Activated CD8-positive, alpha-beta memory T cell treated with anti-CD3 and anti-CD28 coated beads for 24 hours (primary cell): ENCODE data around the gene HSDL1.
A peak's percentile ranks its signal among the peaks of the same experiment; 100 is the strongest.

Source experiments
- DNase-seq: peaks from one replicate; pipeline ENCODE4 v3.0.0-alpha.2; 2020

Gene HSDL1

DNA sequence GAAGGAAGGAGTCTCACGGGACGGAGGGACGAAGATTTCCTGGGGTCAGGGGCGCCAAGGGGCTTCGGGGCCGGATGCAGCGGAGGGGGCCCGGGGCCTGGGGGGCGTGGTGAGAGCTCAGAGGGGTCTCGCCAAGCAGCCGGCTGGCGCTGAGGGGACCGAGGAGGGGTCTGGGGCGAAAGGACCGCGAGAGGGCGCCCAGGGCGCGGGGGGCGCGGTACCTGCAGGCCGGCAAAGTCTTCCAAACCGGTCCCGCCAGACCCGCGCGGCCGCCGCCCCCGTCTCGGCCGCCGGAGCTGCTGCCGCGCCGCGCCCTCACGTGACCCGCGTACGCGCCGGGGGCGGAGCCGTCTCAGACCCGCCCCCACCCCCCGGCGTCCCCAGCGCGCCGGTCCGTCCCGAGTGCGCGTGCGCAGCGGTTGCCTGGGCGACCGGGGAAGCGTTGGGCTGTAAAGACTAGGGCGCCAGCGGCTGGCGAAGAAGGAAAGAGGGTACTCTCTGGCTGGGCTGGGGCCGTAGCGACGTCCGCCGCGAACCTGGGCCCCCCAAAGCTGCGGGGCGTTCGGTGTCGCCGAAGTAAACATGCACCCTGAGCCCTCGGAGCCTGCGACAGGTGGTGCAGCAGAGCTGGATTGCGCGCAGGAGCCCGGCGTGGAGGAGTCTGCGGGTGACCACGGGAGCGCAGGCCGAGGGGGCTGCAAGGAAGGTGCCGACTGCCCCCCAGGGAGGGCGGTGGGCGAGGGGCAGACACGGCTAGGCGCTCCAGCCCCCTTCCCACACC is at the start of gene HSDL1, which contains the start of gene DNAAF1:
Gene HSDL1, minus strand, starts transcription at position 319 of the 781 bp plus-strand sequence. CDS start 13,856 bp downstream, outside the sequence.
Gene DNAAF1, plus strand, starts transcription at position 450 of the 781 bp plus-strand sequence. Its CDS starts 133 bp downstream, at position 583.
- peak; percentile 99 for DNase-seq

DNA sequence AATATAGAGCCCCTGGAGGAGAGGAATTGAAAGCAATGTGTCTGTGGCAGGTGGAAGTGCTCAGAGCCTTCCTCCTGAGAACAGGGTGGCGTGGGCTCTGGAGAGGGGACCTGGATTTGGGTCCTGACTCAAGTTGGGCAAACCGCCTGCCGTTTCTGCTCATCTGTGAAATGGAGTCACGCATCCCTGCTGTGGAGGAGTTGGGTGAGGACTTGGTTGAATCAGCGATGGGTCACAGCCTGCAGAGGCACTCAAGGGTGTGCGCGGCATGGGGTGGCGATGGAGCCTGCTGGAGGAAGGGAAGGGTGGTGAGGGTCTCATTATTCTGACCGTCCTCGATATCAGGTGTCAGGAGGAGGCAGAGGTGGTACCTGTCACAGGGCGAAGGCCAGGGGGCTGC is 49.0 kb upstream of the HSDL1 start:
- DNase-seq, result no peak

DNA sequence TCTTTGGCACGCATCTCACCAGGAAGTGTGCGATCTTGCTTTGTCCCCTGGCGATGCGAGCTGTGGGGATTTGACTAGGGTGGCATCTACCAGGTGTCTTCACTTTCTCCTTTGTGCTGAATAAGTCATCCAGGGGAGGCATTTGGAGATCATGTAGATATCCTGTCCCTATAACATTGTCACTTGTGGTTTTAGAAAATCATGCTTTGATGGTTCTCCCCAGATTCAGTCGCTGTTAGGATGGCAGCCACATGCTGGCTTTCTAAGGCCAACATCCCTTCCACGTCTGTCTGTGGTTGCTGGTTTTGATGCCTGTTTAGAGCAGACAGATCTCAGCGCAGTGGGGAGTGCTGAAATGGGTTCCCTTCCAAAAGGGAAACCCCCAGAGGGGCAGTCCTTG is 48.5 kb upstream of the HSDL1 start:
- no peak for DNase-seq

DNA sequence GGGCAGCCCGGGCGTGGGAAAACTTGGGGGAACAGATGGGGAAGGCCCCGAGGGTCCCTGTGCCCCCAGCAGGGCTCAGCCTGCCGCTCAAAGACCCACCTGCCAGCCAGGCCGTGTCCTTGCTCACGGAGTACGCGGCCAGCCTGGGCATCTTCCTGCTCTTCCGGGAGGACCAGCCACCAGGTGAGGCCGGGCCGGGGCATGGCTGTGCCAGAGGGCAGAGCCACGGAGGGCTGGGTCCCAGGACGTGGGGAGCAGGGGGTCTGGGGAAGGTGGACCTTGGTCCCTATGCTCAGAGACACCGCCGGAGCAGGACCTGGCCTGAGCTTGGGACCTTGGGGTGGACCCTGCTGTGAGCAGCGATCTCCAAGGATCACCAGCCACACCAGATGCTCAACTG is 46.5 kb upstream of the HSDL1 start:
- DNase-seq, result no peak

DNA sequence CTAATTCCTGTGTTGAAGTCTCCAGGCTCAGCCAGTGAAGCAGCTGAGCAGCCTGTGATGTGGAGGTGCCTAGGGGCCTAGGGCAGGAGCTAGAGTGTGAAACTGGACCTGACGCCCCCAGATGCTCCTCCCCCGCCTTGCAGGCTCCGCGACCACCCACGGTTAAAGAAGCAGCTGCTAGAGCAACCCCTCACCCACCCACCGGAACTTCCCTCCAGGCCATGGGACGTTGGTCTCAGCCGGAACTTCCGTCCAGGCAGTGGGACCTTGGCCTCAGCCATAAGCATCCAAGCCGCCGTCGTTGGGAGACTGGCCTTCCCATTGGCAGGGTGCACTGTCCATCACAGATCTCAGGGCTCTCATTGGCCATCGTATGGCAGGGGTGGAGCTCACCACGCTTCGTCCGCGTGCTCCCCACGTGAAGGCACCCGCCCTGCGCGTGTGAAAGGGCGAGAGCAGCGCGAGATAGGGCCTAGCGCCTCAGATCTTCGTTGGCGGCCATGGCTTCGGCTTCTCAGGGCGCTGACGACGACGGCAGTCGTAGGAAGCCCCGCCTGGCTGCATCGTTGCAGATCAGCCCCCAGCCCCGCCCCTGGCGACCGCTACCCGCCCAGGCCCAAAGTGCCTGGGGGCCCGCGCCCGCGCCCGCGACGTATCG is 45.9 kb upstream of the HSDL1 start, which contains the start of gene ADAD2:
Gene ADAD2, plus strand, starts transcription at position 427 of the 658 bp plus-strand sequence. Its CDS starts 74 bp downstream, at position 501.
- DNase-seq, result no peak

DNA sequence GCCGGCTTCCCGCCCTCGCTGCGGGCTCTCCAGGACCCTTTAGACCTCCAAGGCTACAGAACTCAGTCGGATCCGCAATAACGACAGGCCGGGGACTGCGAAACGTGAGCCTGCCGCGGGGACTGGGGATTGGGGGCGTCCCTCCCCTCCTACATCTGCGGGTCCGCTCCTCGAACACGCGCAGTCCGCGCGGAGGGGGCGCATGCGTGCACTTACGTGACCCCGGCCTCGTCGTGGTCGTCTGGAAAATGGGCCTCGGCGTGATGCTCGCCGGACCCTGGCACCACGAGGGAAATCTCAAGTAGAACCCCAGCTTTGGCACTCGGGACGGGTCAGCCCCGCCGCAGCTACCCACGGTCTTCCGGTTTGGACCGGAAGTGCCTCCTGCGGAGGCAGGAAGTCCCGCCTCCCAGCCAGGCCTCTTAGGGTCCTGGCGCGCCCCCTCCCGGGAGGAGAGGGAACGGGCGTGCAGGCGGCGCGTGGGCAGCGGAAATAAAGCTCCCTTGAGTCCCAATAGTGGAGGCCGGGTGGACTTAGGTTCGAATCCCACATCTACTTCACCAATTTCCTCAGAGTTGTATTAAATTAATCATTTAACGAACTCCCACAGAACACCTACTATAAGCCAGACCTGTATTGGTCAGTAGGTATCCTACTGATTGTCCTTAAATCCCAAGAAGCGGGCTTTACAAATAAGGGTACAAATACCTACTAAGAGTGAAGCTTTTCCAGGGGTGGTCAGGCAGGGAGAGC is 41.9 kb upstream of the HSDL1 start, which contains the start of gene TAF1C:
Gene TAF1C, minus strand, starts transcription at position 373 of the 753 bp plus-strand sequence. CDS start 2,069 bp downstream, outside the sequence.
- peak; percentile 98 for DNase-seq

DNA sequence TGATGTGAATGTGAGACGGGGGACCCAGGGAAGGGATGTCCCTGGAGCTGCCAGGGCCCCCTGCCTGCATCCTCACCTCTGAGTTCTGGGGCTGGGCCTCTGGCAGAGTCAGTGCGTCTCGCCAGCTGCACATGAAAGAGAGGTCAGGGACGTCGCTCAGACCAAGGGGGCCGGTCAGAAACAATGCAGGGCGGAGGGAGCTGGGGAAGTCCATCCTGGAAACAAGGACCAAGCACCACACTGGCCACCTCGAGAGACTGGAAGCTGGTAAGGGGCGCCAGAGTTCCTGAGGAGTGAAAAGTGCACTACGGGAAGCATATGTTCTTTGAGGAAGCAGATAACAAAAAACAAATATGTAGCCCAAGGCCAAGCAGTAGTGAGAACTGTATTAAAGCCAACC is 39.8 kb upstream of the HSDL1 start:
- DNase-seq, result no peak

DNA sequence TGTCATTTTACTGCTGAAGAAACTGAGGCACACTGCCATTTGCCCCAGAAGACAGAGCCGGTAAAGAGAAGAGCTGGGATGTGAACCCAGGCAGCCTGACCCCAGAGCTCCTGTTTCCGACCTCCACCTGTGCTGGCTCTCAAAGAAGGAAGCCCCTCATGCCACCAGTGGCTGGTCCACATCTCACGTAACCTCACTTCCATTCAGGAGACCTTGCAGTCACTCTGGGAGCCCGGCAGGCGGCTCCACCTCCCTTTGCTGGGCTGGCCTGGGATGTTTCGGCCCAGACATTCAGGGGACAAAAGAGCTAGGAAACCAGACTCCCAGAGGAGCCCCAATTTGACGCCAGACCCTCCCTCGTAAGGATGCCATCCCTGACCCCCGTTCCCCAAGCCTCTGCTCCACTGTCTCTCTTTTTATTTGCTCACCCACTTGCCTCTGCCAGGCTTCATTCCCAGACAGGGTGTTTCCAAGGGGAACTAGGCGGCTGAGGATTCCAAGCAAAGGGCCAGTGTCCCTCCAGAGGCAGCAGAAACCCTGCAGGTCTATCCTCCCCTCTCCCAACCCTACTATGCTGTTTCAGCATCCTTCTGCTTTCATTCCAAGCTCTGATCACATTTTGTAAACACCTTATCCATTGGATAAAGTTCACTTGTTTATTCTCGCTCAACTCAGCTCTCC is 39.1 kb upstream of the HSDL1 start:
- DNase-seq, result no peak

DNA sequence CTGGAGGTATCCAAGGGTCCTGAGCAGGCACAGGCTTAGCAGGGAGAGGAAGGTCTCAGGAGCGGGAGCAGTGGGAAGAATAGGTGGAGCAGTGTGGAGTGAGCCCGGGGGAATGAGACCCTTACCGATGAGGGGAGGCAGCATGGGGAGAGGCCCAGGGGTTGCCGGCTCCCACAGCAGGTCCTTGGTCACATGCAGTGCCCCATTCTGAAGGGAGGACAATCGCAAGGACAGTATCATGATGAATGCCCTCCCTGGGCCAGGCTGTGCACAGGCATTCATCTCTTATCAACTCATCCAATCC is 38.5 kb upstream of the HSDL1 start:
- no peak for DNase-seq

DNA sequence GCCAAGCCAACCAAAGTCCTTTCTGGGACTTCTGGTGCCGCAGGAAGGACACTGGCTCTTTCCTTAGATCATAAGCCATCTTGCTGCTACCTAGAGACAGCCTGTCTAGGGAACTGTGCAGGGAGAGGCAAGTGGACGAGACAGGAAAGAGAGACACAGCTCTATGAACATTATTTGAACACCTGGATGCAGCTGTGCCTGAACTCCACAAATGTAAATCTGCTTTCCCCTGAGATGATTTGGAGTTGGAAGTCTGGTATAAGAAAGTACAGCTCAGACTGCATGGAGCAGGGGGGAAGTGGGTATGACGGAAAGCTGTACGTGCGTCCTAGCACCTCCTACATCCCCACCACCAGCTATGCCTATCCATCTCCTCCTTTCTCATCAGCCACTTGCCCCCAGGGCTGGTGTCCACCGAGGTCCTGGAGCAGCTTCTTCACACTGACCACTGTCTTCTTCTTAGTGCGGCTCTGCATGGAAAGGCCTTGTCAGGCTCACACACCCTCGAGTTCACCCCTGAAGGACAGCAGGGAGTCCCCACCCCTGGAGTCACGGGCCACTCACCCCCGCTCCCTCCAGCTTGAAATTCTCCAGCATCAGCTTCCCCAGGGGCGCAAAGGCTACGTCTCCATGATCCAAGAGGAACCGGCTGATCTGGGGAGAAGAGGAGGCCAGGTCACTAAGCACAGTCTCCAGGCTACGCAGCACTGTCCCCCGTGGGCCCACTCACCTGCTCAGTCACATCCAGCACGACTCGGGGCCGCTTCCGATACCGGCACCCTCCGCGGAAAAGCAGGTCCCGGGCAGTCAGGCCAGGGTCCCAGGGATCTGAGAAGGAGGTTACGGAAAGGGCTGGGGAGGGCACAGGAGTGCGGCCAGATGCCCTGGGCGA is 37.9 kb upstream of the HSDL1 start:
- DNase-seq, result no peak

DNA sequence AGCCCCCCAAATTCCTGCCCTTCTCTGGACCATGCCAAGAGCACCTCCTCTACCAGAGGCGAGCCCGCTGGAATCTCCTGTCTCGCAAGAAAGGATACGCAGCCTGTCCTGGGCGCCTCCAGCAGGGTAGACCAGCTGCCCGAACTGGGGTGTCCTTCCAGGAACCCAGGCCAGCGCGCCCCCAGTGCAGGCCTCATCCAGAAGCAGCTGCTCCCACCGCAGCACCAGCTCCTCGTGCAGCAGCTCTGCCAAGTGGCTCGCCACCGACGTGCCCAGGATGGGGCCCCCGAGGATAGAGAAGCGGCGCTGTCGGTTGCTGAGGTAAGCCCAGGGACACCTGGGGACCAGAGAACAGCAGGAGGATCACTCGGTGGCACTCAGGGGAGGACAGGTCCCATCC is 37.1 kb upstream of the HSDL1 start:
- no peak for DNase-seq

DNA sequence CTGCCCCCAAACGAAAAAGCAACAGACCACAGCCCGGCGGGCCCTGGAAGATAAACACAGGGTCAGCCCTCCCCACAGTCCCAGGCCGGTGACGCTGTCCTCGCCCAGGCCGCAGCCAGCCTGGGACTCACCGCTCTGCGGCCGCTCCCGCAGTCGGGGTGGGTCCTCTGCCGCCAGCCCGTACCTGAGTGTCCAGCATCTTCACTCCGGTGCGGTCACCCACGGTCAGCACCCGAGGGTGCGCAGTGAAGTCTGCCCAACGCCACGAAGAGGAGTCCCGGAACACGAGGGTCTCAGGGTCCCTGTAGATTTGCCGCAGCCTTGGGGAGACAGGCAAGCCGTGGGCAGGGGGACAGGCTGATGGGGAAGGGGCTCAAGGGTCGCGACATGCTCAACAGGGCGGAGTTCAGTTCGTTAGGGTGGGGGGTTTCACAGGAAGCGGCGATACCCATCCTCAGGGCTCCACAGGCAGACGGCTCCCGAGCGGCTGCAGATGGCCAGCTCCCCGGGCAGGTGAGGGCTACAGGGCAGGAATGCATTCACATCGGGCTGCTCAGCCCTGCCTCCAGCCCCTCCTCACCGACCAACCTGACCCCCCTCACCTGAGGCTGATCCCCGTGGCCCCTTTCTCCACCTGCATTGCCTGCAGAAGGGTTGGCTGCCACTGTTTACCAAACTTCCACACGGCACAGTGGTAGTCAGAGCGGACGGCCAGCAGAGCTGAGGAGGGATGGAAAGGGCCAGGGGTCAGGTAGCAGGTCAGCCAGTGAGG is 36.4 kb upstream of the HSDL1 start:
- DNase-seq, result no peak

DNA sequence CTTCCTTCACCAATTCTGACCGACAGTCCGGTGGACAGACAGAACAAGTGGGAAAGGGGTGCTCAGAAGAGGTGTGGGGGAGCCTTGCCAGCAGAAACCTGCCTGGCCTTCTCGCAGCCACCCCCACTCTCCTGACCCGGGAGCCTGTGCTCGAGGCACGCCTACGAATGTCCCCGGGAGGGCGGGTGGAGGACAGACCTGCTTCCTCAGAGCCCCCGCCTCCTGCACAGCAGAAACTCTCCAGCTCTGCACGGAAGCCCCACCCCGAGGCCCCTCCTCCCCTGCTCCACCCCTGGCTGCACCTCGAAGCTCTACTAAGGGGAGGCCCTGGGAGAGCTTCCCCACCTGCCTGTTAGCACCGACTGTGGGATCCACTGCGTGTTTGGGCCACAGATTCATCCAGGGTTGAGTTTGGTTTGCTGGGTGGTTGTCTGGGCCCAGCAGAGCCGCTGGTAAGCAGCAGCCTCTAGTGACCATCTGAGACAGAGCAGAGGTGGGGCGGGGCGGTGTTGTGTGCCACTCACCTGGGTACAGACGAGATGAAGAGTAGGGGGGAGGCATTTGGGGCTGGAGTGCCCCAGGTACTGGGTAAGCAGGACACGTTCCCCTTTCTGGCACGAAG is 35.7 kb upstream of the HSDL1 start:
- no peak for DNase-seq

DNA sequence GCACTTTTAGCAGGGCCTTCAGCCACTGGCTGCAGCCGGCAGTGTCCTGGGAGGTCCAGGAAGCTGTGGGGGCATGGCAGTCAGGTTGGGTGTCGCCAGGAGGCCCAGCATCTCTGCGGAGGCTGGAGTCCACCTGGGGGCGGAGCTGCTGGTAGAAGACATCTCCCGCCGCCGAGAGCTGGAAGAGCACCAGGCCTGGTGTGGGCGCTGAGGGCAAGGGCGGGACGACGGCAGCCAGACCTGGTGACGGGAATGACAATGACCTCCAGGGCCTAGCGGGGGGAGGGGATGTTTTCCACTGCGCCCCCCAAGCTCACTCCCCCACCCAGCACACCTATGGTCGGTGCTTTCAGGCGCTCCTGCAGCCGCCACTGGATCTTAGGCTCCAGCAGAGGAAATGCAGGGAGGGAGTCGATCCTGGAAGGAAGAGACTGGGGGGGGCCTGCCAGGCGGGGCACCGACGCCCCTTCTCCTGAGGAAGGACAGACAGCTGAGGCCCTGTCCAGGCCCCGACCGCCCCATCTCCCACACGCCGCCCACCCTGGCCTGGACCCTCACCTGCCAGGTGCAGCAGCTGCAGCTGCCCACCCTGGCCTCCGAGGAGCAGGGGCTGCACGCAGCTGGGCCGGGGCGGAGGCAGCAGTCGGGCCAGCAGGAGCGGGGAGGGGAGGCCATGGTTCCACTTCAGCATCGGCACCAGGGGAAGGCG is 34.8 kb upstream of the HSDL1 start:
- no peak for DNase-seq

DNA sequence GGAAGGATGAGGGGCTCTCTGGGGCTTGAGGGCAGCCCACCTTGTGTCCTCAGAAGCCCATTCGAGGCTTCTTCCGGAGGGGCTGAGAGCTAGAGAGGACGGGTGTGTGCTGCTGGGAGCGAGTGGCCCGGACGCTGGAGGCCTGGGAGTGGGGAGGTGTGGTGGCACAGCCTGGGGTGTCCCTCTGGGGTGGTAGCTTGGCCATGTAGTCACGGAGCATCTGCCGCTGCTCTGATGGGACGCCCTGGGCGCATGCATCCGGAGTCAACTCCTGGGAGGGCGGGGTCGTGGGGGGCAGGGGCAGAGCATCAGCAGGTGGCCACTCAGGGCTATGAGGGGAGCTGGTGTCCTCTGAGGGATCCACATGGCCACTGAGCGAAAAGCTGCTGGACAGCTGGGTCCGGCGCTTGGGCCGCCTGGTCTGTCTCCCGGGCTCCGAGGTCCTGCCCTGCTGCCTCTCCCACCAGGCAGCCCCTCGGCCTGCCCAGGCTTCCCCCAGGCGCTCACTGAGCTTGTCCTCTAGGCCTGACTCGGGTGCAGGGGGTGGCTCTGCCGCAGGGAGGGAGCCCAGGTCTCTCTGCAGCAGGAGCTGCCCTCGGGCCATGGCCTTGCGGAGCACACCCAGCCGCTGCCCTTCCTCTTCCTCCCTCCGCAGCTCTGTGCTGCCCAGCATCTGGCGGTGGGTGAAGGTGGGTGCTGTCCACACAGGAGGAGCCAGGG is 34.1 kb upstream of the HSDL1 start:
- no peak for DNase-seq

DNA sequence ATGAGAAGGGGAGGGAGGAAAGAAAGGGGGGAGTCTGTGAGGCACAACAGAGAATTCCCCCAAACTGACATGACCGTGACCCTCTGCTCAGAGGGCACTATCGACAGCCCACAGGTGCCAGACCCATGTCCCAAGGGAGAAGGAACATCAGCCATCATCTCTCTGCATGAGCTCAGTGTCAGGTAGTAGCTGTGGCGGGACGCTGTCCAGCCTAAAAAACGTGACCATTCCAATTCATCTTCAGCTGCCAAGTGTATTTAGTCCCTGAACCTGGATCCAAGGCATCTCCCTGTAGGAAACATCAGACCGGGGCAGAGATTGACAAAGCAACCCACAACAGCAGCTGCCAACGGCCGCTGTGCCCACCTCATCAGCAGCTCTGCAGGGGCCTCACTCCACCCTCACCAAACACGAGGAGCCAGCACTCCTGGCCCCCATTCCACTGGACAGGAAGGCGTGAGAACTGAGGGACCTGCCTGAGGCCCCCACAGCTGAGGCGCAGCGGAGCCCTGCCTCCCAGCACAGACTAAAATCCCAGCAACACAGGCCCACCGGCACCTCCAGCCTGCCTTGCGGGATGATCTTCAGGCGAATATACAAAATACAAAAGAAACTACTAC is 33.3 kb upstream of the HSDL1 start:
- DNase-seq, result no peak

DNA sequence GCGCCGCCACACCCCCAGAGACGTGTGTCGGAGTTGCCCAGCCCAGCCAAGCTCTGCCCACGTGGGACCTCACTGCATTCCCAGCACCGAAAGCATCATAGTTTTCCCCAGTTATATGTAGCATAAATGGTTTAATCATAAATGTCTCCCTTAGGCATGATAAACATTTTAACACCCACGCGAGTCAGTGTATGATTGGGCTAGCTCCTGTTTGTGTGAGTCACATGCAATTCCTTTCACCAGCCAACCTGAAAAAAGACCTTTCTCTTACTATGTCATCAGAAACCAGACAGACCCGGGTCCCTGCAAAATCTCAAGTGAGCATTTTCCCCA is 32.7 kb upstream of the HSDL1 start:
- no peak for DNase-seq

DNA sequence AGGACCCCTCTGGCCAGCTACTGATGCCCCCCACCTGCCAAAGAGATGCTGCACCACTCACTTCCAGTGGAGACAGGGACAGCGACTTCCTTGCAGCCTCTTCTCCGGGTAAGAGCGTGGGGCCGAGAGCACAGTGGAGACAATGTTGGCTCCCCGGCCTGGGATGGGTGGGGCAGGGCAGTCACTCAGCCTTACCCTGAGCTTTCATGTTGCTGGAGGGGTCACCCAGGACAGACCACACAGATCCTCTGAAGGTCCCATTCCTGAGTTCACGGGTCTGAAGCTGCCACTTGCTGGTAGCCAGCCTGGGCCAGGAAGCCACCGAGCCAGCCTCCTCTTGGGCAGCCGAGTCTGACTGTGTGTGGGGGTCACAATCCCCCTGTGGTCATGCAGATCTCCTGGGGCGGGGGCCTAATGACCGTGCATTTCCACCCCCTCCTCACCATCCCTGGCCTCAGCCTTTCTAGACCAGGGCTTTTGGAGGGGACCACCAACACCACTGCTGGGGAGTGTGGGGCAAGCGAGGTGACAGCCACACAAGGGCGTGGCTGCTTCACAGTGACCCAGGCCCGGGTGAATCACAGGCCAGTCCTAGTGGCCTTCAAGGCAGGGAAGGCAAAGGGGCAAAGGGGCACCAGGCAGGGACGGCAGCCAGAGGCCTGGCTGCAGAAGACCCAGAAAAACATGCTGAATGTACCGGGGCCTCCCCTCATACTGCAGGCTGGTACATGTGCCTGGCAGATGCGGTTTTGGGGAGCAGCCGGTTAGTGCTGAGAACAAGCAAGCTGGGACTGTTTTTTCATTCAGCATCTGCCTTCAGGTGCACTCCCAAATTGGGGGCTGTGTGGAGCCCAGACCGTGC is 31.4 kb upstream of the HSDL1 start:
- no peak for DNase-seq
